Stomach (tissue), 4 donors: ENCODE measurements around the gene OLFML2A.

Experiments
- CTCF ChIP-seq, 7 experiments: fragments of 450-650 bp in 4 of 7; fragments of 200-600 bp in 3 of 7; sonication (generic) in 3 of 7; IDR thresholded peaks; one replicate each; pipeline ENCODE4 v1.5.1; 2016 to 2019; ENCODE audit warnings: antibody characterized with exemption in 7 of 7, control low read depth in 2 of 7, mild to moderate bottlenecking in 1 of 7
- POLR2AphosphoS5 ChIP-seq, 3 donors: sonication (generic); formaldehyde crosslinking; IDR thresholded peaks; one replicate each; pipeline ENCODE4 v1.6.1; 2016; ENCODE audit warnings: antibody characterized with exemption in 3 of 3

GRCh38 chr9:124834591-124834990, 57.7 kb downstream of the OLFML2A start:
- TF ChIP-seq POLR2AphosphoS5 (IDR thresholded peaks at IDR 0.05) (no peak), CTCF (IDR thresholded peaks at IDR 0.05) (no peak)
